NCI-H1417 (cell line): Measurements from ENCODE around the gene TMEM225B.
"Not testable (repeated sequence)": the region's sequence is repeated elsewhere in the genome, so short reads cannot be mapped to it uniquely, and the experiment has no call there.

Experiments used
- DNase-seq, 3 experiments: peaks; one replicate each; lab custom pipeline; 2025; lab: John Stamatoyannopoulos, UW

Gene TMEM225B, protein sequence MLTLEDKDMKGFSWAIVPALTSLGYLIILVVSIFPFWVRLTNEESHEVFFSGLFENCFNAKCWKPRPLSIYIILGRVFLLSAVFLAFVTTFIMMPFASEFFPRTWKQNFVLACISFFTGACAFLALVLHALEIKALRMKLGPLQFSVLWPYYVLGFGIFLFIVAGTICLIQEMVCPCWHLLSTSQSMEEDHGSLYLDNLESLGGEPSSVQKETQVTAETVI

DNA sequence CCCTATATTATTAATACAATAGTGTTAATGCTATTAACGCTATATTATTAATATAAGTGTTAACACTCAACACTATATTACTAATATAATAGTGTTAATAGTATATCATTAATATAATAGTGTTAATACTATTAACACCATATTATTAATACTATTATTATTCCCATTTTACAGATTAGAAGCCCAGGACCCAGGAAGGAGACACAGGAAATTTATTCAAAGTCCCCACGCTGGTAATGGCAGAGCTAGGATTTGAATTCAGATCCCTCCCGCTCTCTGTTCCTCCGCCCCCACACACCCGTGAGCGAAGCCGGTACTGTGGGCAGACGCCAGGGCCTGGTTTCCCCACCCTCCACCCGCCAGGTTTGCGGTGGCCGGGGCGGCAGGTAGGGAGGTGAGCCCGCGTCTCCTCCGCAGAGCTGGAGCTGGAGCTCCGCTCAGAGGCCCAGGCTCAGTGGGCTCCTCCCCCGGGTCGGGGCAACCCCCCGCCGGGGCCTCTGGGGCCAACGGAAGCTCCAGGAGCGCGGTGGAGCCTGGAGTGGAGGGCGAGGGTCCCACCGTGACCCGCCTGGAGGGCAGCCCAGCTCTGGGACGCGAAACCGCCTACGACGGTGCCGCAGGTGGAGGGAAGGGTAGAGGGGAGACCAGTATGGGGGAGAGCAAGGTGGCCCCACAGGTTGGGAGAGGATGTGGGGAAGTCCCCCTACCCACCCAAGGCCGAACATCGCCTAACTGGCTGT is at the start of gene TMEM225B:
Gene TMEM225B, plus strand, starts transcription at position 506 of the 740 bp plus-strand sequence. CDS start 6,122 bp downstream, outside the sequence.
- no peak for DNase-seq

DNA sequence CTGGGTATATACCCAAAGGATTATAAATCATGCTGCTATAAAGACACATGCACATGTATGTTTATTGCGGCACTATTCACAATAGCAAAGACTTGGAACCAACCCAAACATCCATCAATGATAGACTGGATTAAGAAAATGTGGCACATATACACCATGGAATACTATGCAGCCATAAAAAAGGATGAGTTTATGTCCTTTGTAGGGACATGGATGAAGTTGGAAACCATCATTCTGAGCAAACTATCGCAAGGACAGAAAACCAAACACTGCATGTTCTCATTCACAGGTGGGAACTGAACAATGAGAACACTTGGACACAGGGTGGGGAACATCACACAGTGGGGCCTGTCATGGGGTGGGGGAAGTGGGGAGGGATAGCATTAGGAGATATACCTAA is 48.5 kb upstream of the TMEM225B start:
- DNase-seq, result not testable (repeated sequence)

DNA sequence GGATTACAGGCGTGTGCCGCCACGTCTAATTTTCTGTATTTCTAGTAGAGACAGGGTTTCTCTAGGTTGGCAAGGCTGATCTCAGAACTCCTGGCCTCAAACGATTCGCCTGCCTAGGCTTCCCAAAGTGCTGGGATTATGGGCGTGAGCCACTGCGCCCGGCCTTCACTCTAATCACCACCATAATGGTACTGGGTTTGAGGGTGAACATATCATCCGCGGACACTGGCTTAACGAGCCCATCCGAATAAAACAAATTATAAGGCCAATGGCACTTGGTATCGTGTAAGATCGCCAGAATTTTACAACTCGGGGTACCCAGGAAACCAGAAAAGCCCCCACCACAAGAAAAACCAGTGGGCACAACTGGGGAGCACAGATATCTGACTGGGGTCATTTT is 46.7 kb upstream of the TMEM225B start:
- DNase-seq, result peak in 1 of 3 experiments; percentile 32

DNA sequence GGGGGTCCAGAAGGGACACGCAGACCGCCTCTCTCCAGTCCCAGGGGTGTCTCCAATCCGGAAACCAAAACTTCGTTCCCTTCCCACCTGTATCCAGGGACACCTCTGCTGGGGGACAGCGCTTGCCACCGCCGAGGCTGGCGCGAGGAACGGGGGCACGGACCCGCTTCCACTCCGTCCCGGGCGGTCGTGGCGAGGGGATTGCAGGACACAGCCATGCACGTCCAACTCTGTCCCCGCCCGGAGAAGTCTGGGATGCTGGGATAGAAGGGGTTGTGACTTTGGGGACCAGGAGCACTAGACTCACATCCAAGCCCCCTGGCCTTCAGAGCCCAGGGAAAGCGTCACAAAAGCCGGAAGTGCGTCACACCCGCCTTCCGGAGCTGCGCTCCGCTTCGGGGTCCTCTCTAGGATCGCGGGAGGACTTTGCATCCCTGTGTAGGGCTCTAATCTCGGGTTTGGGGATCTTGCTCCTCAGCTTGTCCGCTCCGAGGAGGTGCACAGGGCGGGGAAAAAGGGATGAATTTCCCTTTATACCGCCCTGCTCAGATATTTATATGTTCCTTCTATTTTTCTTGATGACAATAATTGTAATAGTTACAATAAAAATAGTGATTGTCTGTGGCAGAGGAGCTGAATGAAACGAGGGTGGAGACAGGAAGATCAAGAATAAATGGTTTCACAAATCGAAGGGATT is 46.2 kb upstream of the TMEM225B start, which contains the start of gene FAM200A:
Gene FAM200A, minus strand, starts transcription at position 348 of the 697 bp plus-strand sequence. CDS start 3,707 bp downstream, outside the sequence.
- peak; percentile 94 to 95 (median 95) for DNase-seq

DNA sequence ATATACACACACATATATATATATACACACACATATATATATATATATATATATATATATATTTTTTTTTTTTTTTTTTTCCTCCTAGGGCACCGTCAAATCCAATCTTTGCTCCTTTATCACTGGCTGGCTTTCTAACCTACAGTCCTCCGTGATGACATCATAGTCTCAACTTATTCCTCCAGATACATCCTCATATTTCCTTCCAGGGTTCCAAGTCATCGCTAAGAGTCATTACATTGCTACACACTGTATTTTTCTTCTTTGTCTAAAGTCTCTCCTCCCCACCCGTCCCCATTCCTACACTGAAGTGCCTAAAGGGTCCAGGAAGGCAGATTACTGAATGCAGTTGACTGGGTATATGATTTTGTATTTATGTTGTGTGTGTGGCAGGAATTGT is 45.0 kb upstream of the TMEM225B start:
- no peak for DNase-seq

DNA sequence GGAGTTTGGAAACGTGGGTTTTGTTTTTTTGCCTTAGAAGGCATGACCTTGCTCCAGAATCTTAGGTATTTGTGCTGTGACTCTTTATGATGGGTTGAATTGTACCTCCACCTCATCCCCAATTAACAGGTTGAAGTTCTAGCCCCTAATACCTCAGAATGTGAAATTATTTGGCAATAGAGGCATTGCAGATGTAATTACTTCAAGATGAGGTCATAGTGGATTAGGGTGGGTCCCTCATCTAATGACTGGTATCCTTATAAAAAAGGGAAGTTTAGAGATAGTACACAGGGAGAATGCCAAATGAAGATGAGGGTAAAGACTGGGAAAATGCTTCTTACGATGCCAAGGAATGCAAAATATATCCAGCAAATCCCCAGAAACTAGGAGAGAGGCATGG is 43.1 kb upstream of the TMEM225B start:
- no peak for DNase-seq

DNA sequence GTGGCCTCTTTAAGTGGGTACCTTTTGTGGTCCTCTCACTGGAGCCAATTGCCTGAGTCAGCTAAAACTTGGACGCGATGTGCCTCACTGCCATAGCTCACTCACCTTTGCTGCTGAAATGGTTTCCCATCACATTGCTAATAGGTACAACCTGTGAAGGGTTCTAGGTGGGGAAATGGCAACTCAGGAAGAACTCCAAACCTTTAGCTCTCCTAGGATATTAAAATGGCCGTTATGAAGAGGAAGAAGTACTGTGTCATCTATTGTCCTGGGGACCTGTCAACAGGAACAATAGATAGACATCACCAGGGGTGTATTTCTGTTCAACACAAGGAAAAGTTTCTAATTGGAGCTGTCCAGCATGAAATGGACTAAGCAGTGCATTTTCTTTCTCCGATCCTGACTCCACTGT is 40.9 kb upstream of the TMEM225B start:
- DNase-seq, result no peak

DNA sequence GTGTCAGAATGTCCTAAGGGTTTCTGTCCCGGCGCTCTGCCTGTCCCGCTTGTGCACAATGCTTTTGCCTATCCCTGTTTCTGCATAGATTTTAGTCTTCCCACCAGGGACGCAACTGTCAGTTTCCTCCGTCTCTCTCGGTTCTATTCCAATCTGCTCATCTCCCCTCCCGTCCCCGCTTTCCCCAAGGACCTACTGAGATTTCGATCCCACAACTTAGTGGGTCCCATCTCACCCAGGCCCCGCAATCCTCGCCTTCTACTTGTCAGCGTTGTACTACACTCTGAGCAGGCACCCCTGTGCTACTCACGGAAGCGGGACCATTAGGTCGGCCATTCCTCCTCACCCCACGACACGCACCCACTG is 40.1 kb upstream of the TMEM225B start:
- DNase-seq, result no peak

DNA sequence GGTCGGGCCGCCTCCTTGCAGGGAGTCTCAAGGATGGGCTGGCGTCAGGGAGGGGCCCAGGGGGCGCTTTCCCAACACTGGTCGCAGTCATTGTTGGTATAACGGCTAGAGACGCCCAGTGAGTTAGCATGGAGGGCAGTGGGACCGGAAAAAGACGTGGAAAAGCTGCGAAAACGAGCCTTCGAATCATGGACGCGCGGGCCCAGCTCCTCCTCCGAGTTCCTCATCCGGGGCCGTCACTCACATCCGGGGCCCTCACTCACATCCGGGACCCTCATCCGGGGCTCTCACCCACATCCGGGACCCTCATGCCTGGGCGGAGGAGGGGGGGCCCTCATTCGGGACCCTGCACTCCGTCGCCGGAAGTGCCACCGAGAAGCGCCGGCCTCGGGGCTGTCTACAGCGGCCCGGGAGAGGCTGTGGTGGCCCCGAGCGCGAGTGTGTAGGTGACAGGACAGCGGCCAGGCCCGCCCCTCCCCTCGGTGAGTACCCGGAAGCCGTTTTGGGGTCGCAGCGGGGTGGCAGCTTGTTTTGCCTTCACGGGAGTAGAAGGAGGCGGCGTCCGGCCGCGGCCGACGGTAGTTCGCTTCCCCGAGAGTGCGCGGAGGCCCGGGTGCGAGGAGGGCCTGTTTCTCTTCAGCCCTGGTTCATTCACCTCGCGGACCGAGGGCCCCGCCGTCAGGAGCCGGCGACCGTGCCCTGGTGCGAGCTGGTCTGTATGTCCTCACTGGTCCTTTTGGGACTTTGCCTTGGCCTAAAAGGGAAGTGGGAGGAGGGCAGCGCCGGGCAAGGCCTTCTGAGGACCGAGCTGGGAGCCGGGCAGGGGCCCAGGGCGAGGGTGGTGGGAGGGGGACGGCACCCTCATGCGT is 39.5 kb upstream of the TMEM225B start, which contains the start of gene ZNF655:
Gene ZNF655, plus strand, starts transcription at position 337 of the 869 bp plus-strand sequence. CDS start 1,918 bp downstream, outside the sequence.
- DNase-seq, result peak; percentile 92 to 97 (median 96)

DNA sequence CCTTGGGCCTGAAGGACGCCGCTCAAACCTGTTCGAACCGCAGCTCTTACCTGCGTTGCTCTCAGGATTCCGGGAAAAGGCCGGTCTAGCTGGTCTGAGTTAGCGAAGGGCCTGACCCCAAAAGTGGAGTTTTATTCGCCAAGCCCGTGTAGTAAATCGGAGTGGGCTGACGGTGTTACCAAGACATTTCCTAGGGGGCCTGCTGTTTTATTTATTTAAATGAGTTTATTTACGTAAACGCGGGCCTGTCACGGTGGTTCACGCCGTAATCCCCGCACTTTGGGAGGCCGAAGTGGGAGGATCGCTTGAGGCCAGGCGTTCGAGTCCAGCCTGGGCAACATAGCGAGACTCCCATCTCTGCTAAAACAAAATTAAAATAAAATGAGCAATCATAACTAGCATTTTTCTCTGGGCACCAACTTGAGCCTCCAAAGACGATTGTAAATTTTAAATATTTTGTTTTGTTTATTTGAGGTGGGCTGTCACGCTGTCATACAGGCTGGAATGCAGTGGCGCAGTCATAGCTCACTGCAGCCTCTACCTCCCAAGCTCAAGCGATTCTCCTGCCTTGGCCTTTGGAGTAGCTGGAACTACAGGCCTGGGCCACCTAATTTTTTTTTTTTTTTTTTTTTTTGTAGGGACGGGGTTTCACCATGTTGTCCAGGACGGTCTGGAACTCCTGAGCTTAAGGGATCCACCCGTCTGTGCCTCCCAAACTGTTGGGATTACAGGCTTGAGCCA is 38.7 kb upstream of the TMEM225B start:
- DNase-seq, result peak in 1 of 3 experiments; percentile 26

DNA sequence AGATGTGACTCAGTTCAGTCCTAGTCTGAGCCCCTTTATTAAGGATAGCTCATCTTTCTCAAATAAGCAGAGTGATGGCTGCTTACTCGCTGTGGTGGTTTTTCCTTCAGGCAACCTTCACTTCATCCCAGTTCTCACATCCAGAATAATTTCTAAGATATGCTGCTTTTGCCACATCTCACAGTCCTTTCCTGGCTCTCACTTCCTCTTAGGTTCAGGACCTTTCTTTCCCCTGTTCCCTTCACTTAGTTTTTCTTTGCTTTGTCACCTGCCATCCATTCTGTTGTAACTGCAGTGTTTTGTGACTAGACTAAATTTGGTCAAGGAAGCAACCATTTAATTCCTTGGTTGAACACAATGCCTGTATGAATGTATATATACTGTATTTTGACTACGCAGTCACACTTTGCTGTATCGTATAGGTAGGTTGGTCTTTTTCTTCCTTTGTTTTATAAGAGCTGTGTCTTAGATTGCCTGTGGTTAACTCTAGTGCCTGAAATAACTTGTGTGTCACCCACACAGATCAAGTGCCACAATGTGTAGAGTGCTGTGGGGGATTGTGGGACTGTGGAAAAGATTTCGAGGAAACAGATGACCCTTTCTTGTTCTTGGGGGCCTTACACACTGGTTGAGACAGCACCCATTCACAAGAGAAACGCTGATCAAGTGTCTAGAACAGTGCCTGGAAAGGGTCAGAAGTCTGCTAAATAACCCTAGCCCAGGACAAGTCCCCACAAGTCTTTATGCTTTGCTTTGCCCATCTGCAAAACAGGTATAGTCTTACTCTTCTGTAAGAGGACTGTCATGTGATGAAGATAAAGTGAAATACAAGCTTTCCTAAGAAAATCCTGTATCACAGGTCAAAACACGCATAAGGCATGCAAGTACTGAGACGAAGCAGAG is 37.0 kb upstream of the TMEM225B start:
- DNase-seq, result no peak

DNA sequence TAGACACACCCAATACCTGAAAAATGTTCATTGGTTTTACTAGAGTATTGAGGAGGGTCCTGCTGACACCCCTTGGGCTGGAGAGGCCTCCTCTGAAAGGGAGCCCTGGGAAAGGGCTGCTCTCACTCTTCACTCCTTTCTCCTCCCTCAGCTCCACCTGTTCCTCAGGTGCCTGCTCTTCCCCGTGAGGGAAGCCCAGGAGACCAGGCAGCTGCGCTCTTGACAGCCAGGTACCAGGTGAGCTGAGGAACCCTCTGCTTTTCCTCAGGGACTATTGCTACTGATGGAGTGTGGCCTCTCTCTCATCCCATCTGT is 36.4 kb upstream of the TMEM225B start:
- no peak for DNase-seq

DNA sequence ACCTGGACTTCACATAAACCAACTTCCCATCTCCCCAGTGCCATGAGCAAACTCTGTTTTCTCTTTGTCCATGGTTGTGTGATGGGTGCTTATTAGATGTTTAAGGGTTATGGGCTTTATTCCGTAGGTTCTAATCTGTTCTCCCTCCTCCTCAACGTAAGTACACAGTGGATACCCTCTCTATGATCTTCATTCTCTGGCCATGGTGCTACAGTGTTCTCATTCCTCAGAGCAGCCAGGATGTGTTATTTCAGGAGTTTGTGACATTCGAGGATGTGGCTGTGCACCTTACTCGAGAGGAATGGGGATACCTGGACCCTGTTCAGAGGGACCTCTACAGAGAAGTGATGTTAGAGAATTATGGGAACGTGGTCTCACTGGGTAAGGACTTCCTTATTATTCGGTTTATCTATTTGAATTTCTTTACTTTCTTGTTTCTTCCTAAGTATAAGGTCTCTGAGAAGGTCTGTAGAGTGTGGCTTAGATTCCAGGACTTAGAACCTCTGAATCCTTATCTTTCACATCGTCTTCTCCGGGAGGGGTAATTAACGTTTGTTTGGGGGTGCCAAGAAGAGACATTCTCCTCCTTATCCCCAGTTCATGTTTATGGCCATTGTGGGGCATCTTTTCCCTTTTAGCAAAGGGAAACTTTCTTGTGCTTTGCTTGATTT is 35.8 kb upstream of the TMEM225B start:
- no peak for DNase-seq

DNA sequence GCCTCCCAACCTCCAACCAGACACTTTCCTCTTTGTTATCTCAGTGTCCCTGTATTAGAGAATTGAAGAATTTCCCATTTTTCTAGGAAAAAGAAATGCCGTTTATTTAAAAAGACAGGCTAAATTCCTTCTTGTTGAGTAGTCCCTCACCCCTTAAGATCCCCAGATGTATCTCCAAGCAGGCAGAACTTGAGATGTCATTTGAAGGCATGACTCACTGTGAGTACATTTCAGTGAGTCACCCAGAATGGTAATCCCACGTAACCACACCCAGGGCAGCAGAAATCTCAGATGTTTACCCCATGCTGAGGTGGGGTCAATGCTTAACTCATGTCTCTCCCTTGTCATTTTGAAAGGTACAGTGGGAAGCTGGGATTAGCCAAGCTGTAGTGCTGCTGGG is 35.2 kb upstream of the TMEM225B start:
- no peak for DNase-seq

DNA sequence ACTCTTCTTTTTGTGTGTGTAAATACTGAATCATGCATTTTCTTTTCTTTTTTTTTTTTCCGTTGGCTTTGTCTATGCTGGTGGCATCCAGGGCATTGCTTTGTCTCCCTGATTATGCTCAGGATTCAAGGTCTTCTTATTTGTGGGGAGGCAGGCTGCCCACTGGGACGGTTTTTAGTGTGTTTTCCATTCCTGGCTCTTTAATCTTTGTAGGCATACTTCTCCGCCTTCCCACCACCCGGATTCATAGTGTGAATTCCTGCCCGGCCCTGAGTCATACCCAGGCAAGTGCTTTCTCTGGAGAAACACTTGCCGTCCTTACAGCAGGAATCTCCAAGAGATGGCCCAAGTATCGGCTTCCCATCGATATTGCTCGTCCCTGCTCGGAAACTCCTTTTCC is 34.4 kb upstream of the TMEM225B start:
- DNase-seq, result no peak

DNA sequence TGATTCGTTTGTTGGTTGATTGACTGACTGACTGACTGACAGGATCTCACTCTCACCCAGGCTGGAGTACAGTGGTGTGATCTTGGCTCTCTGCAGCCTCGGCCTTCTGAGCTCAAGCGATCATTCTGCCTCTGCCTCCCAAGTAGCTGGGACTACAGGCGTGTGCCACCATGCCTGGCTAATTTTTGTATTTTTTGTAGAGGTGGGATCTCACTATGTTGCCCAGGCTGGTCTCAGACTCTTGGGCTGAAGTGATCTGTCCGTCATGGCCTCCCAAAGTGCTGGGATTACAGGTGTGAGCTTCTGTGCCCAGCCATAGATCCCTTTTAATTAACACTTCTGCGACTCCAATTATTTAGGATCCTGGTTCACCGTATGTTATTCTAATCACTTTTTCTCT is 29.3 kb upstream of the TMEM225B start:
- not testable (repeated sequence) for DNase-seq

DNA sequence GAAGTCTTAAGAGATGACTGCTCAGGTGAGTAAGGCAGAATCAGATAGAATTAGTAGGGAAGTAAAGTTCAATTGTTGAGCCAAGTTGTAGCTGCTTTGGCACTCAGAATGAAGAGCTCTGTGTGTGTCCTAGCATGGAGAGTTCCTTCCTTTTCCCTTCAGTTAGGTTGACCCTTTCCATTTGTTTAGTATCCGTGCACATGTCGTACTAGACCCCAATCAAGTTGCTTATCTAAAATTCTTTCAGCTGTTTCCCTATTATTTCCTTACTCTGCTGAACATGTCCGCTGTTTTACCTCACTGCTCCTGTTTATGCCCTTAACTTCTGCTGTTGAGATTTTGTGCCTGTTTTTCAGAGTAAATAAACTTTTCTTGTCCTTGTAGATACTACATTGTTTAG is 26.3 kb upstream of the TMEM225B start:
- DNase-seq, result no peak

DNA sequence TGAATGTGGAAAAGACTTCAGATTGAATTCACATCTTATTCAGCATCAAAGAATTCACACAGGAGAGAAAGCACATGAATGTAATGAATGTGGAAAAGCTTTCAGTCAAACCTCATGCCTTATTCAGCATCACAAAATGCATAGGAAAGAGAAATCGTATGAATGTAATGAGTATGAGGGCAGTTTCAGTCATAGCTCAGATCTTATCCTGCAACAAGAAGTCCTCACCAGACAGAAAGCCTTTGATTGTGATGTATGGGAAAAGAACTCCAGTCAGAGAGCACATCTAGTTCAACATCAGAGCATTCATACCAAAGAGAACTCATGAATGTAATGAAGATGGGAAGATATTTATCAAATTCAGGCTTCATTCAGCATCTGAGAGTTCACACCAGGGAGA is 24.8 kb upstream of the TMEM225B start:
- no peak for DNase-seq

DNA sequence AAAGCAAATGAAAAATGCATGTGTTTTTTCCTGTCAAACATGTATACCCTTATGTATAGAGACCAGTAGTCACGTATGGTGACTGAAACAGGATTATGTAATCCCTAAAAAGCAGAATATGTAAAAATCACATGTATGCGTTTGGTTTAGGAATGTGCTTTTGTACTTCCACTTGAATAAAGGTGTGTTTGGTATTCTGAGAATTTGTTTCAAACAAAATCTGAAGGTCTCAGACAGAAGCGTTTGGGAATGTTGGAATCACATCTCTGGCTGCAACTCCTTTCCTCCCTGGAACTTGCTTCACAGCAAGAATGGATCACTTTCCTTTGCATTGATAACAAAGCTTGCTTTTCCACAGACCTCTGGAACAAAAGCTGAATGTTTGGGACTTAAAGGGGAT is 21.8 kb upstream of the TMEM225B start:
- DNase-seq, result no peak
